ENCODE results near the gene CTCFL. TPM values are rescaled to one million over a fixed set of nuclear protein-coding genes. Genes with fewer than 3 reads are reported as not detected.

CTCFL gene
- total and polyA plus RNA-seq, 2 of the 8 experiments (the other 6 are each of a cell fraction or from before 2014, with no cell fraction given), result 0.30 to 0.80 TPM

- Histone ChIP-seq H2BK20ac (ENCODE audit: low read length) (no peak overlapping the region), H3K18ac (ENCODE audit: extremely low read depth, low read length) (no peak overlapping the region), H2BK5ac (ENCODE audit: low read depth, low read length) (no peak overlapping the region), H3K4me2 (ENCODE audit: insufficient read depth in 1 of 2, low read depth in 2 of 2, low read length in 2 of 2) (no peak overlapping the region), H3K56ac (replicated peaks; ENCODE audit: insufficient read length, low read depth, low read length) (no peak overlapping the region), H3K79me2 (ENCODE audit: control insufficient read depth in 1 of 2, insufficient read depth in 2 of 2, low read length in 2 of 2) (no peaks in the 10 kb centered on the region), H3K4me3 (ENCODE audit: extremely low read depth in 1 of 4, insufficient read depth in 2 of 4, low read depth in 3 of 4, low read length in 4 of 4) (no peak overlapping the region), H3K14ac (ENCODE audit: insufficient read length) (no peak overlapping the region), H3K23me2 (ENCODE audit: low read depth, low read length) (peaks cover 2% of the 10 kb centered on the region; the same call in 1 of the 2 replicates), H3K36me3 (ENCODE audit: control insufficient read depth in 2 of 4, insufficient read depth in 4 of 4, low read length in 3 of 4) (no peaks in the 10 kb centered on the region; a peak in 1 of 8 replicates), H4K20me1 (replicated peaks in 1 of 2; ENCODE audit: control insufficient read depth in 1 of 2, insufficient read depth in 2 of 2, low read length in 2 of 2) (no peaks in the 10 kb centered on the region), H3K4ac (replicated peaks; ENCODE audit: insufficient read length, low read depth, low read length) (no peak overlapping the region), H2BK15ac (ENCODE audit: low read length) (no peak overlapping the region), H3K27me3 (replicated peaks in 1 of 4; ENCODE audit: control insufficient read depth in 3 of 4, extremely low read depth in 1 of 4, insufficient read depth in 3 of 4, low read length in 3 of 4) (no peaks in the 10 kb centered on the region), H3K9ac (replicated peaks in 1 of 4; ENCODE audit: extremely low read depth in 1 of 4, low read depth in 3 of 4, low read length in 3 of 4) (no peak overlapping the region), H2AFZ (ENCODE audit: low read length) (no peak overlapping the region), H3K79me1 (ENCODE audit: low read depth, low read length) (no peaks in the 10 kb centered on the region), H3K4me1 (replicated peaks in 1 of 4; ENCODE audit: control insufficient read depth in 3 of 4, insufficient read depth in 4 of 4, low read length in 3 of 4) (no peaks in the 10 kb centered on the region), H3K23ac (ENCODE audit: insufficient read length) (no peak overlapping the region), H2BK12ac (ENCODE audit: low read depth, low read length) (no peak overlapping the region), H4K91ac (replicated peaks; ENCODE audit: insufficient read length, low read length) (no peak overlapping the region), H4K5ac (ENCODE audit: insufficient read length, low read depth, low read length) (no peak overlapping the region), H4K8ac (ENCODE audit: extremely low read depth, insufficient read depth, low read length) (no peak overlapping the region), H3K27ac (ENCODE audit: low read depth, low read length) (no peak overlapping the region), H3K9me3 (ENCODE audit: insufficient read depth in 2 of 2, low read depth in 1 of 2, low read length in 1 of 2) (peaks cover 4 to 10% of the 10 kb centered on the region in 2 experiments; a peak in 1 of 4 replicates), H2AK5ac (ENCODE audit: low read depth, low read length) (no peak overlapping the region), H2BK120ac (replicated peaks; ENCODE audit: low read depth, low read length) (no peak overlapping the region)
- no peak for FAIRE-seq
- WGBS, 2 experiments (ENCODE audit: extremely low coverage in 1 of 2, insufficient coverage in 1 of 2, insufficient read length in 1 of 2, insufficient replicate concordance in 2 of 2, low coverage in 1 of 2, low lambda C conversion rate in 2 of 2, missing lambda C conversion rate in 1 of 2), result 61% methylated on average over 3 of the region's 3 CpGs; no CpG with 5 or more reads in 1 of the 2 experiments
- DNase-seq (ENCODE audit: low read depth in 1 of 2, low spot score in 2 of 2), result no peak
- ChIA-PET CTCF (ENCODE audit: partially characterized antibody) (interaction anchor here (1.6 kb wide), 1 partner anchor 29 kb away, joined by 3 read pairs; no protein-coding TSS in a partner anchor), POLR2A (ENCODE audit: partially characterized antibody) (no interaction called here)
- TF ChIP-seq POLR2AphosphoS5 (IDR thresholded peaks at IDR 0.05; ENCODE audit: low read depth, low read length), result no peak
- no peak for TF ChIP-seq RAD21 (IDR thresholded peaks at IDR 0.05 in 1 of 2, conservative IDR thresholded peaks at IDR 0.05 in 1 of 2; ENCODE audit: low read depth in 2 of 2, low read length in 2 of 2)
- no peak for TF ChIP-seq ATF3 (IDR thresholded peaks at IDR 0.05; ENCODE audit: insufficient read depth, low read depth, low read length)
- no peak for TF ChIP-seq EZH2 (IDR thresholded peaks at IDR 0.05; ENCODE audit: low read depth, low read length, severe bottlenecking)
- no peak for TF ChIP-seq KDM5A (IDR thresholded peaks at IDR 0.05; ENCODE audit: low read length)
- no peak for TF ChIP-seq TAF7 (optimal IDR thresholded peaks at IDR 0.05; ENCODE audit: borderline replicate concordance, low read depth, low read length)
- 0 out of 2 replicates have a peak, but pooled peaks have one; percentile 25 for TF ChIP-seq KDM1A (IDR thresholded peaks at IDR 0.05; ENCODE audit: borderline replicate concordance, low read length)
Observed at GRCh38 chr20:57536120-57536708, 11.3 kb upstream of the CTCFL start.

Measured in H1 (cell line).